Measurements from ENCODE around the gene IQSEC1. TPM values are rescaled to one million over a fixed set of nuclear protein-coding genes. Genes with fewer than 3 reads are reported as not detected.

The IQSEC1 gene
- total and polyA plus RNA-seq, 10 of the 15 experiments (the other 5 are each of a cell fraction or from before 2014, with no cell fraction given), result 0.92 to 55.2 (median 8.5) TPM

DNA sequence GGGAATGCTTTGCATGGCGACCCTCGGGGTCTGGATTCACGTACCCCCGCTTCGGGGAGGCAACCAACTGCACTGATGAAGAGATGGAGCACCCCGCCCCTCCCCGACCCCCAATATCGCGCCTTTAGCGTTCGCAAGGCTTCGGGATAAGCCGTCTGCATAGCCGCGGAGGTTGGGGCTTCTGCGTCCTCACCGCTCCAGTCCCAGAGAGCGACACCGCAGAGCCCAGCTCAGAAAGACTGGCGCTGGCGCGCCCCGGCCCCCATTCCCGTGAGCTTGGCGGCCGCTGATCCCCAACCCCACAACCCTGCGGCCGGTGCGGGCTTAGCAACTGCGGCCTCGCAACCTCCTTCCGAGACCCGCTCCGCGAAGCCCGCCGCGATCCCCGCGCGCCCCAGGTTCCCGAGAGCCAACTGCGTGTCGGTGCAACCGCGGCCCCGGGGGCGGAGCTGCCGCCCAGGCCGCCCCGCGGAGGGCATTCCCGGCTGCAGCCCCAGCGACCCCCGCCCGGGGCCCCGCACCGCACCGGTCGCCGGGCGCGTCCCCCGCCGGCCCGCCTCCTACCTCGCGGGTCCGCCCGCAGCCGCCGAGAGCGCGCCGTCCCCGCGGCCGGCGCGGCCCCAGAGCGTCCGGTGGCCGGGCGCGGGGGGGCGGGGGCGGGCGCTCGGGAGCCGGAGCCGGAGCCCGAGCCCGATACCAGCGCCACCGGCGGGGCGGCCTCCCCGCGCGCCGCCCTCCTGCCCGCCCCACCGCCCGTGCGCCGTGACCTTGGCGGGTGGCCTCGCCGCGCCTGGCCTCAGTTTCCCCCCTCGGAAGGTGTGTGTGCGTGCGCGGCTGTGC, 79.5 kb downstream of the IQSEC1 start:
- CTCF ChIA-PET, result interaction anchor here (1.6 to 4.9 kb wide), 4 partner anchors 10 to 18 kb away, joined by 6 to 57 read pairs (median 40); no protein-coding TSS in a partner anchor
- Histone ChIP-seq H3K27ac (ENCODE audit: control insufficient read depth, insufficient read depth) (peak overlapping the region; percentile 79; the same call in 1 of the 2 replicates), H3K27me3 (replicated peaks in 1 of 2; ENCODE audit: control insufficient read depth in 2 of 2, insufficient read depth in 2 of 2, low read length in 1 of 2) (no peaks in the 10 kb centered on the region), H3K36me3 (ENCODE audit: control insufficient read depth in 2 of 2, insufficient read depth in 2 of 2, low read length in 1 of 2) (peaks cover 0 to 14% of the 10 kb centered on the region in 2 experiments; a peak in 1 of 4 replicates), H3K9ac (ENCODE audit: control insufficient read depth, insufficient read depth, low read length) (peak overlapping the region; percentile 56; the same call in 1 of the 2 replicates), H3K4me1 (ENCODE audit: control insufficient read depth, insufficient read depth, low read length) (peaks cover 23% of the 10 kb centered on the region), H3K79me2 (ENCODE audit: control insufficient read depth, insufficient read depth, low read length) (peaks cover 58% of the 10 kb centered on the region), H2AFZ (ENCODE audit: control insufficient read depth, low read depth, low read length) (no peak overlapping the region), H3K4me3 (peak overlapping the region; percentile 89; the same call in 1 of the 2 replicates), H3K4me2 (ENCODE audit: control insufficient read depth, insufficient read depth) (peak overlapping the region; percentile 82), H4K20me1 (ENCODE audit: control insufficient read depth, insufficient read depth) (no peaks in the 10 kb centered on the region), H3K9me3 (replicated peaks; ENCODE audit: control insufficient read depth, insufficient read depth, low read length) (no peaks in the 10 kb centered on the region; the same call in 2 of the 3 replicates)
- RAD21 ChIA-PET (ENCODE audit: unreplicated experiment), result interaction anchor here (1.1 to 4.3 kb wide), 3 partner anchors 10 to 126 kb away, joined by 3 to 43 read pairs (median 6); no protein-coding TSS in a partner anchor
- BruUV-seq (replicated peaks), result no TSS peak
- in situ Hi-C loops (cut with MboI) (no loop called here), intact Hi-C loops (cut with micrococcal nuclease; ENCODE audit: unreplicated experiment) (loop anchor here (2.0 kb wide), 2 partner anchors 19 to 27 kb away; no protein-coding TSS in a partner anchor)
- SMC1A ChIA-PET (ENCODE audit: uncharacterized antibody, unreplicated experiment), result interaction anchor here (1.0 to 4.1 kb wide), 3 partner anchors 17 to 53 kb away, joined by 4 to 14 read pairs (median 4); no protein-coding TSS in a partner anchor
- POLR2A ChIA-PET, result interaction anchor here (1.0 to 1.8 kb wide), 3 partner anchors 10 to 18 kb away, joined by 3 to 9 read pairs (median 4); no protein-coding TSS in a partner anchor
- DNase-seq (ENCODE audit: low read depth, low spot score), result no peak
- no peak for FAIRE-seq
- WGBS (ENCODE audit: insufficient coverage, insufficient replicate concordance, low lambda C conversion rate, missing lambda C conversion rate), result 5% methylated on average over 46 of the region's 114 CpGs
- ATAC-seq, result no peak; the same call in 2 of the 3 replicates
- TF ChIP-seq NR2F1 (conservative IDR thresholded peaks at IDR 0.05) (peak; percentile 42; the same call in 1 of the 2 replicates), HCFC1 (IDR thresholded peaks at IDR 0.05; ENCODE audit: low read length) (no peak), GATAD2B (conservative IDR thresholded peaks at IDR 0.05; ENCODE audit: low read depth) (no peak; the same call in 1 of the 2 replicates), FOXK2 (IDR thresholded peaks at IDR 0.05) (no peak), SIN3A (IDR thresholded peaks at IDR 0.05; ENCODE audit: low read depth, low read length) (no peak), ESRRA (IDR thresholded peaks at IDR 0.05; ENCODE audit: low read length) (no peak), ZSCAN29 (IDR thresholded peaks at IDR 0.05) (peak; percentile 28; the same call in 1 of the 2 replicates), TAF1 (IDR thresholded peaks at IDR 0.05; ENCODE audit: borderline replicate concordance, low read depth, low read length) (no peak), CBFB (IDR thresholded peaks at IDR 0.05; ENCODE audit: low read depth) (no peak), IKZF1 (conservative IDR thresholded peaks at IDR 0.05) (no peak)
- TF ChIP-seq, protein P1, sequence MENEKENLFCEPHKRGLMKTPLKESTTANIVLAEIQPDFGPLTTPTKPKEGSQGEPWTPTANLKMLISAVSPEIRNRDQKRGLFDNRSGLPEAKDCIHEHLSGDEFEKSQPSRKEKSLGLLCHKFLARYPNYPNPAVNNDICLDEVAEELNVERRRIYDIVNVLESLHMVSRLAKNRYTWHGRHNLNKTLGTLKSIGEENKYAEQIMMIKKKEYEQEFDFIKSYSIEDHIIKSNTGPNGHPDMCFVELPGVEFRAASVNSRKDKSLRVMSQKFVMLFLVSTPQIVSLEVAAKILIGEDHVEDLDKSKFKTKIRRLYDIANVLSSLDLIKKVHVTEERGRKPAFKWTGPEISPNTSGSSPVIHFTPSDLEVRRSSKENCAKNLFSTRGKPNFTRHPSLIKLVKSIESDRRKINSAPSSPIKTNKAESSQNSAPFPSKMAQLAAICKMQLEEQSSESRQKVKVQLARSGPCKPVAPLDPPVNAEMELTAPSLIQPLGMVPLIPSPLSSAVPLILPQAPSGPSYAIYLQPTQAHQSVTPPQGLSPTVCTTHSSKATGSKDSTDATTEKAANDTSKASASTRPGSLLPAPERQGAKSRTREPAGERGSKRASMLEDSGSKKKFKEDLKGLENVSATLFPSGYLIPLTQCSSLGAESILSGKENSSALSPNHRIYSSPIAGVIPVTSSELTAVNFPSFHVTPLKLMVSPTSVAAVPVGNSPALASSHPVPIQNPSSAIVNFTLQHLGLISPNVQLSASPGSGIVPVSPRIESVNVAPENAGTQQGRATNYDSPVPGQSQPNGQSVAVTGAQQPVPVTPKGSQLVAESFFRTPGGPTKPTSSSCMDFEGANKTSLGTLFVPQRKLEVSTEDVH (IDR thresholded peaks at IDR 0.05; ENCODE audit: low read depth, partially characterized antibody), result no peak
- TF ChIP-seq, protein P2, sequence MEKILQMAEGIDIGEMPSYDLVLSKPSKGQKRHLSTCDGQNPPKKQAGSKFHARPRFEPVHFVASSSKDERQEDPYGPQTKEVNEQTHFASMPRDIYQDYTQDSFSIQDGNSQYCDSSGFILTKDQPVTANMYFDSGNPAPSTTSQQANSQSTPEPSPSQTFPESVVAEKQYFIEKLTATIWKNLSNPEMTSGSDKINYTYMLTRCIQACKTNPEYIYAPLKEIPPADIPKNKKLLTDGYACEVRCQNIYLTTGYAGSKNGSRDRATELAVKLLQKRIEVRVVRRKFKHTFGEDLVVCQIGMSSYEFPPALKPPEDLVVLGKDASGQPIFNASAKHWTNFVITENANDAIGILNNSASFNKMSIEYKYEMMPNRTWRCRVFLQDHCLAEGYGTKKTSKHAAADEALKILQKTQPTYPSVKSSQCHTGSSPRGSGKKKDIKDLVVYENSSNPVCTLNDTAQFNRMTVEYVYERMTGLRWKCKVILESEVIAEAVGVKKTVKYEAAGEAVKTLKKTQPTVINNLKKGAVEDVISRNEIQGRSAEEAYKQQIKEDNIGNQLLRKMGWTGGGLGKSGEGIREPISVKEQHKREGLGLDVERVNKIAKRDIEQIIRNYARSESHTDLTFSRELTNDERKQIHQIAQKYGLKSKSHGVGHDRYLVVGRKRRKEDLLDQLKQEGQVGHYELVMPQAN (conservative IDR thresholded peaks at IDR 0.05), result peak; percentile 5; the same call in 1 of the 2 replicates
- TF ChIP-seq, protein P3, sequence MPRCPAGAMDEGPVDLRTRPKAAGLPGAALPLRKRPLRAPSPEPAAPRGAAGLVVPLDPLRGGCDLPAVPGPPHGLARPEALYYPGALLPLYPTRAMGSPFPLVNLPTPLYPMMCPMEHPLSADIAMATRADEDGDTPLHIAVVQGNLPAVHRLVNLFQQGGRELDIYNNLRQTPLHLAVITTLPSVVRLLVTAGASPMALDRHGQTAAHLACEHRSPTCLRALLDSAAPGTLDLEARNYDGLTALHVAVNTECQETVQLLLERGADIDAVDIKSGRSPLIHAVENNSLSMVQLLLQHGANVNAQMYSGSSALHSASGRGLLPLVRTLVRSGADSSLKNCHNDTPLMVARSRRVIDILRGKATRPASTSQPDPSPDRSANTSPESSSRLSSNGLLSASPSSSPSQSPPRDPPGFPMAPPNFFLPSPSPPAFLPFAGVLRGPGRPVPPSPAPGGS (IDR thresholded peaks at IDR 0.05; ENCODE audit: borderline replicate concordance, insufficient read depth, low read depth, low read length, poor library complexity, severe bottlenecking), result no peak

Data from GM12878 (cell line).